K562 (cell line): ENCODE measurements around the gene INPP4B.

Source experiments
- NFIC ChIP-seq: fragments of 450-650 bp; IDR thresholded peaks from 2 replicates; pipeline ENCODE4 v1.6.1; 2017; ENCODE audit warnings: mild to moderate bottlenecking, inconsistent platforms
- RAD21 ChIP-seq, 2 experiments: fragments of 250-450 bp in 1 of 2; fragments of 450-650 bp in 1 of 2; sonication (Bioruptor Pico) in 1 of 2; formaldehyde crosslinking in 1 of 2; IDR thresholded peaks in 1 of 2; conservative IDR thresholded peaks in 1 of 2; 2 replicates each; pipeline versions ENCODE4 v1.4.0 to v1.8.0; 2020 to 2022; ENCODE audit warnings: mild to moderate bottlenecking in 2 of 2, moderate library complexity in 1 of 2
- TF ChIP-seq, protein P1 (sequence below), 3 experiments: IDR thresholded peaks in 2 of 3; conservative IDR thresholded peaks in 1 of 3; 2 replicates each; pipeline ENCODE4 v1.5.1; 2011 to 2012; ENCODE audit warnings: low read length in 3 of 3, mild to moderate bottlenecking in 3 of 3, control low read depth in 2 of 3, improper control_type of control experiment in 1 of 3, inconsistent platforms in 1 of 3, low read depth in 1 of 3, mixed read lengths in 1 of 3, moderate library complexity in 1 of 3; ENCODE audit not compliant: insufficient read depth in 2 of 3

DNA sequence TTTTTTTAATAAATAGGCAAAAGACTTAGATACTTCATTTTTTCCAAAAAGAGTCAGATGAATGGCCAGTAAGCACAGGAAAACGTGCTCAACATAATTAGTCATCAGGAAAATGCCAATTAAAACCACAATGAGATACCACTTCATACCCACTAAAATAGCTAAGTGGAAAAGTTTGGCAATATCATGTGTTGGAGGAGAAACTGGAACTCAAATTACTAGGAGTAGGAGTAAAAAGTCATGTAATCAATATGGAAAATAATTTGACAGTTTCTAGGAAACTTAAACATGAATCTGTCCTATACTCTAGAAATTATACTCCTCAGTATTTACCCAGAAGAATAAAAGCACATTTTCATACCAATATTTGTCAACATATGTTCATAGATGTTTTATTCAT, 449.8 kb downstream of the INPP4B start:
- TF ChIP-seq NFIC: no peak
- no peak for TF ChIP-seq RAD21 (CRISPR knock-in tag; conservative IDR thresholded peaks at IDR 0.05 in 1 of 2, IDR thresholded peaks at IDR 0.05 in 1 of 2)
- TF ChIP-seq, protein P1, sequence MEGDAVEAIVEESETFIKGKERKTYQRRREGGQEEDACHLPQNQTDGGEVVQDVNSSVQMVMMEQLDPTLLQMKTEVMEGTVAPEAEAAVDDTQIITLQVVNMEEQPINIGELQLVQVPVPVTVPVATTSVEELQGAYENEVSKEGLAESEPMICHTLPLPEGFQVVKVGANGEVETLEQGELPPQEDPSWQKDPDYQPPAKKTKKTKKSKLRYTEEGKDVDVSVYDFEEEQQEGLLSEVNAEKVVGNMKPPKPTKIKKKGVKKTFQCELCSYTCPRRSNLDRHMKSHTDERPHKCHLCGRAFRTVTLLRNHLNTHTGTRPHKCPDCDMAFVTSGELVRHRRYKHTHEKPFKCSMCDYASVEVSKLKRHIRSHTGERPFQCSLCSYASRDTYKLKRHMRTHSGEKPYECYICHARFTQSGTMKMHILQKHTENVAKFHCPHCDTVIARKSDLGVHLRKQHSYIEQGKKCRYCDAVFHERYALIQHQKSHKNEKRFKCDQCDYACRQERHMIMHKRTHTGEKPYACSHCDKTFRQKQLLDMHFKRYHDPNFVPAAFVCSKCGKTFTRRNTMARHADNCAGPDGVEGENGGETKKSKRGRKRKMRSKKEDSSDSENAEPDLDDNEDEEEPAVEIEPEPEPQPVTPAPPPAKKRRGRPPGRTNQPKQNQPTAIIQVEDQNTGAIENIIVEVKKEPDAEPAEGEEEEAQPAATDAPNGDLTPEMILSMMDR (IDR thresholded peaks at IDR 0.05 in 2 of 3, conservative IDR thresholded peaks at IDR 0.05 in 1 of 3; ENCODE audit: insufficient read depth in 2 of 3, low read depth in 1 of 3, low read length in 3 of 3): no peak
